Left ventricle myocardium superior (tissue), 1 donor: Measurements from ENCODE around the gene PPFIA3. TPM values are rescaled to one million over a fixed set of nuclear protein-coding genes. Genes with fewer than 3 reads are reported as not detected.
"Not testable (repeated sequence)": the region's sequence is repeated elsewhere in the genome, so short reads cannot be mapped to it uniquely, and the experiment has no call there.

Experiments used
- ATAC-seq: fragments of 200-7000 bp; cut with Tn5 transposase; one replicate; pipeline ENCODE4 v1.9.1; 2020; ENCODE audit warnings: mild to moderate bottlenecking, moderate library complexity
- DNase-seq: peaks from one replicate; pipeline ENCODE4 v3.0.0-alpha.2; 2020
- intact Hi-C: fragments of 100-400 bp; cut with micrococcal nuclease; formaldehyde crosslinking; loops from one replicate; pipeline ENCODE4 v1.11.0; 2022
- long read RNA-seq: library from polyadenylated mRNA; unstranded; transcript quantifications from one replicate; pipeline ENCODE4 v2.0.0, GENCODE V29; 2021
- total RNA-seq: library from RNA; stranded (reverse); fragmentation: NEBNext Ultra II Directional; extraction: Animal tissue kit (Norgen Biotek cat#: 25700); gene quantifications from one replicate; pipeline ENCODE4 v1.2.1, GENCODE V29; 2021
- donor health status: DM: no; HTN: yes; CAD: no; lungs with severe emphysema.

The PPFIA3 gene
- total RNA-seq, result 4.0 TPM
- long read RNA-seq, partial matches to known transcripts, result 1 of 3 reads
- long read RNA-seq, other reads (novel, unspliced or antisense), result 2 of 3 reads

GRCh38 chr19:49119411-49120324, at the start of gene PPFIA3:
TSS of gene PPFIA3 (plus strand) at chr19:49119544. CDS start at chr19:49127874, 8,330 bp downstream.
- peak; percentile 85 for DNase-seq

GRCh38 chr19:49070416-49070815, 48.9 kb upstream of the PPFIA3 start:
- no peak for DNase-seq
- intact Hi-C loops, result no loop called here
- ATAC-seq, result no peak

More at GRCh38 chr19:49119411-49120324, at the start of gene PPFIA3:
- intact Hi-C loops, result no loop called here
- ATAC-seq, result peak; percentile 64

- intact Hi-C loops, result no loop called here
- no peak for DNase-seq
- ATAC-seq, result no peak
Measured at GRCh38 chr19:49071860-49072547, 47.3 kb upstream of the PPFIA3 start.

GRCh38 chr19:49073514-49074378, 45.6 kb upstream of the PPFIA3 start:
- intact Hi-C loops, result no loop called here
- ATAC-seq (peak; percentile 64), DNase-seq (no peak)

- DNase-seq, result peak; percentile 82
- intact Hi-C loops, result not testable (repeated sequence)
- ATAC-seq, result peak; percentile 60
Measured at GRCh38 chr19:49074869-49075268, 44.5 kb upstream of the PPFIA3 start.

GRCh38 chr19:49080392-49080791, 39.0 kb upstream of the PPFIA3 start:
- DNase-seq (no peak), ATAC-seq (no peak)
- intact Hi-C loops, result no loop called here

- DNase-seq, result no peak
- ATAC-seq, result no peak
- intact Hi-C loops, result no loop called here
Measured at GRCh38 chr19:49081273-49081672, 38.1 kb upstream of the PPFIA3 start.

GRCh38 chr19:49084206-49085019, 34.9 kb upstream of the PPFIA3 start:
- intact Hi-C loops, result no loop called here
- DNase-seq, result no peak
- no peak for ATAC-seq

- ATAC-seq, result peak; percentile 98
- intact Hi-C loops, result no loop called here
Measured at GRCh38 chr19:49085020-49085867, 34.1 kb upstream of the PPFIA3 start, which contains the start of gene SNRNP70. TSS of gene SNRNP70 (plus strand) at chr19:49085451. CDS start at chr19:49086415, 964 bp downstream.

GRCh38 chr19:49085868-49086232, 33.5 kb upstream of the PPFIA3 start:
- DNase-seq (no peak), ATAC-seq (no peak)
- intact Hi-C loops, result no loop called here

More at GRCh38 chr19:49085020-49085867, 34.1 kb upstream of the PPFIA3 start, which contains the start of gene SNRNP70:
- DNase-seq, result peak; percentile 100

GRCh38 chr19:49086296-49086695, 33.0 kb upstream of the PPFIA3 start:
- intact Hi-C loops, result no loop called here
- DNase-seq, result no peak
- no peak for ATAC-seq

- intact Hi-C loops, result loop anchor here (10.0 kb wide), 1 partner anchor 53 kb away; no protein-coding TSS in a partner anchor
- DNase-seq, result no peak
- ATAC-seq, result no peak
Measured at GRCh38 chr19:49091391-49092038, 27.8 kb upstream of the PPFIA3 start.

GRCh38 chr19:49092686-49093085, 26.7 kb upstream of the PPFIA3 start:
- no peak for ATAC-seq
- intact Hi-C loops, result loop anchor here (10.0 kb wide), 1 partner anchor 52 kb away; no protein-coding TSS in a partner anchor
- no peak for DNase-seq

- intact Hi-C loops, result loop anchor here (10.0 kb wide), 1 partner anchor 50 kb away; no protein-coding TSS in a partner anchor
- DNase-seq, result peak; percentile 79
- peak; percentile 95 for ATAC-seq
Measured at GRCh38 chr19:49094505-49095482, 24.6 kb upstream of the PPFIA3 start.
